Astrocyte (in vitro differentiated cells and primary cell): ENCODE results near the gene SDK1. TPM values are rescaled to one million over a fixed set of nuclear protein-coding genes. Genes with fewer than 3 reads are reported as not detected.

Experiments used
- DNase-seq: peaks from one replicate; pipeline ENCODE4 v3.0.0-alpha.2; 2010; ENCODE audit warnings: low read depth
- FAIRE-seq: peaks from 2 replicates; lab custom pipeline; 2011; peaks lifted over from hg19 to GRCh38; lab: Jason Lieb, UNC
- H2AFZ ChIP-seq: 2 replicates; pipeline ENCODE4 v1.6.0; 2012; ENCODE audit warnings: low read depth, low read length, inconsistent platforms
- H3K27ac ChIP-seq: 2 replicates; pipeline ENCODE4 v1.5.1; 2011; ENCODE audit warnings: low read depth, low read length, inconsistent platforms
- H3K27me3 ChIP-seq: 2 replicates; pipeline ENCODE4 v1.6.0; 2011; ENCODE audit warnings: low read length, inconsistent platforms; ENCODE audit not compliant: insufficient read depth
- H3K36me3 ChIP-seq: 2 replicates; pipeline ENCODE4 v1.5.1; 2011; ENCODE audit warnings: low read length, inconsistent platforms; ENCODE audit not compliant: insufficient read depth
- H3K4me1 ChIP-seq: 2 replicates; pipeline ENCODE4 v1.5.1; 2011; ENCODE audit warnings: low read length, inconsistent platforms; ENCODE audit not compliant: insufficient read depth
- H3K4me2 ChIP-seq: 2 replicates; pipeline ENCODE4 v1.6.0; 2012; ENCODE audit warnings: low read length, inconsistent platforms
- H3K4me3 ChIP-seq: 2 replicates; pipeline ENCODE4 v1.5.1; 2011; ENCODE audit warnings: low read depth, mild to moderate bottlenecking, low read length, inconsistent platforms; ENCODE audit not compliant: insufficient read depth
- H3K79me2 ChIP-seq: 2 replicates; pipeline ENCODE4 v1.6.0; 2012; ENCODE audit warnings: mild to moderate bottlenecking, low read length, inconsistent platforms; ENCODE audit not compliant: insufficient read depth
- H3K9ac ChIP-seq: 2 replicates; pipeline ENCODE4 v1.6.0; 2012; ENCODE audit warnings: mild to moderate bottlenecking, low read length, inconsistent platforms
- H3K9me3 ChIP-seq: 2 replicates; pipeline ENCODE4 v1.5.1; 2012; ENCODE audit warnings: low read depth, mild to moderate bottlenecking, low read length, inconsistent platforms; ENCODE audit not compliant: insufficient read depth
- H4K20me1 ChIP-seq: 2 replicates; pipeline ENCODE4 v1.6.0; 2012; ENCODE audit warnings: low read length, inconsistent platforms; ENCODE audit not compliant: insufficient read depth
- H3K27ac Mint-ChIP-seq: one replicate; pipeline ENCODE4 v1.8.0; 2021; ENCODE audit warnings: mild to moderate bottlenecking, mixed read lengths; ENCODE audit not compliant: unreplicated experiment
- H3K27me3 Mint-ChIP-seq: one replicate; pipeline ENCODE4 v1.8.0; 2021; ENCODE audit warnings: low read depth, mixed read lengths; ENCODE audit not compliant: unreplicated experiment
- H3K36me3 Mint-ChIP-seq: one replicate; pipeline ENCODE4 v1.8.0; 2021; ENCODE audit warnings: low read depth, mixed read lengths; ENCODE audit not compliant: unreplicated experiment
- H3K4me1 Mint-ChIP-seq: one replicate; pipeline ENCODE4 v1.8.0; 2021; ENCODE audit warnings: low read depth, mixed read lengths; ENCODE audit not compliant: unreplicated experiment
- H3K4me3 Mint-ChIP-seq: one replicate; pipeline ENCODE4 v1.8.0; 2021; ENCODE audit warnings: mild to moderate bottlenecking, moderate library complexity, mixed read lengths; ENCODE audit not compliant: unreplicated experiment
- H3K9me3 Mint-ChIP-seq: one replicate; pipeline ENCODE4 v1.8.0; 2021; ENCODE audit warnings: mild to moderate bottlenecking, mixed read lengths; ENCODE audit not compliant: unreplicated experiment
- CTCF ChIP-seq: IDR thresholded peaks from 2 replicates; pipeline ENCODE4 v1.5.1; 2011; ENCODE audit warnings: low read depth, mild to moderate bottlenecking, inconsistent platforms, low read length, moderate library complexity; ENCODE audit not compliant: insufficient read depth
- EZH2 ChIP-seq: IDR thresholded peaks from 2 replicates; pipeline ENCODE4 v1.6.1; 2012; ENCODE audit warnings: mild to moderate bottlenecking, low read length, inconsistent platforms; ENCODE audit not compliant: insufficient read depth
- total RNA-seq: library from RNA; stranded (reverse); gene quantifications from 2 replicates; pipeline ENCODE4 v1.2.1, GENCODE V29; 2021

SDK1 gene
- total RNA-seq, 1 donor from 2014 or later, result 4.2 TPM

GRCh38 chr7:4181446-4181845 lies 880.4 kb downstream of the SDK1 start:
- Mint-ChIP-seq H3K27ac (no peak overlapping the region), H3K36me3 (no peaks in the 10 kb centered on the region), H3K27me3 (peaks cover 12% of the 10 kb centered on the region), H3K4me3 (no peak overlapping the region), H3K9me3 (peaks cover 5% of the 10 kb centered on the region), H3K4me1 (no peaks in the 10 kb centered on the region)
- no peak overlapping the region for H3K4me2 ChIP-seq
- H3K4me3 ChIP-seq, result no peak overlapping the region
- no peak for DNase-seq
- no peaks in the 10 kb centered on the region for H3K27me3 ChIP-seq
- H2AFZ ChIP-seq, result no peak overlapping the region
- no peak overlapping the region for H3K27ac ChIP-seq
- H3K4me1 ChIP-seq, result no peaks in the 10 kb centered on the region
- peaks cover 2% of the 10 kb centered on the region for H3K9me3 ChIP-seq
- no peak for FAIRE-seq
- H4K20me1 ChIP-seq, result no peaks in the 10 kb centered on the region
- TF ChIP-seq CTCF (no peak), EZH2 (no peak)
- no peaks in the 10 kb centered on the region for H3K36me3 ChIP-seq
- H3K9ac ChIP-seq, result no peak overlapping the region
- H3K79me2 ChIP-seq, result no peaks in the 10 kb centered on the region

GRCh38 chr7:4182605-4183300 lies 881.7 kb downstream of the SDK1 start:
- DNase-seq, result no peak
- no peak for TF ChIP-seq CTCF

GRCh38 chr7:4184653-4185052 lies 883.6 kb downstream of the SDK1 start:
- Histone ChIP-seq H3K36me3 (no peaks in the 10 kb centered on the region), H3K4me1 (no peaks in the 10 kb centered on the region), H3K27me3 (no peaks in the 10 kb centered on the region), H3K4me2 (no peak overlapping the region), H4K20me1 (no peaks in the 10 kb centered on the region), H2AFZ (no peak overlapping the region), H3K9ac (no peak overlapping the region), H3K79me2 (no peaks in the 10 kb centered on the region), H3K4me3 (no peak overlapping the region), H3K27ac (no peak overlapping the region), H3K9me3 (no peaks in the 10 kb centered on the region)
- Mint-ChIP-seq H3K9me3 (peaks cover 3% of the 10 kb centered on the region), H3K4me3 (no peak overlapping the region), H3K27ac (no peak overlapping the region), H3K4me1 (no peaks in the 10 kb centered on the region), H3K36me3 (peaks cover 3% of the 10 kb centered on the region), H3K27me3 (peaks cover 9% of the 10 kb centered on the region)
- FAIRE-seq, result no peak
- DNase-seq, result no peak
- no peak for TF ChIP-seq EZH2
- no peak for TF ChIP-seq CTCF

More at GRCh38 chr7:4182605-4183300, 881.7 kb downstream of the SDK1 start:
- Mint-ChIP-seq H3K4me3 (no peak overlapping the region), H3K36me3 (peaks cover 3% of the 10 kb centered on the region), H3K9me3 (peaks cover 5% of the 10 kb centered on the region), H3K4me1 (no peaks in the 10 kb centered on the region), H3K27ac (no peak overlapping the region), H3K27me3 (peaks cover 14% of the 10 kb centered on the region)
- Histone ChIP-seq H3K9ac (no peak overlapping the region), H3K79me2 (no peaks in the 10 kb centered on the region), H3K4me3 (no peak overlapping the region), H2AFZ (no peak overlapping the region), H3K4me1 (no peaks in the 10 kb centered on the region), H4K20me1 (no peaks in the 10 kb centered on the region), H3K27me3 (no peaks in the 10 kb centered on the region), H3K4me2 (no peak overlapping the region), H3K9me3 (peaks cover 2% of the 10 kb centered on the region), H3K27ac (no peak overlapping the region), H3K36me3 (no peaks in the 10 kb centered on the region)
- no peak for FAIRE-seq
